IMR-90 (cell line): Measurements from ENCODE around the gene USP20.

Source experiments
- BHLHE40 ChIP-seq: fragments of 150-350 bp; IDR thresholded peaks from 2 replicates; pipeline ENCODE4 v1.6.1; 2016; ENCODE audit warnings: mild to moderate bottlenecking, low read depth, low read length
- CEBPB ChIP-seq: IDR thresholded peaks from 2 replicates; pipeline ENCODE4 v1.6.1; 2012; ENCODE audit warnings: low read depth, low read length, improper control_type of control experiment
- CTCF ChIP-seq: conservative IDR thresholded peaks from 2 replicates; pipeline ENCODE4 v1.5.1; 2012; ENCODE audit warnings: mild to moderate bottlenecking, low read depth, low read length, improper control_type of control experiment
- MAZ ChIP-seq: IDR thresholded peaks from 2 replicates; pipeline ENCODE4 v1.6.1; 2012; ENCODE audit warnings: low read depth, mild to moderate bottlenecking, low read length, improper control_type of control experiment, moderate library complexity, borderline replicate concordance
- MXI1 ChIP-seq: IDR thresholded peaks from 2 replicates; pipeline ENCODE4 v1.6.1; 2012; ENCODE audit warnings: low read depth, mild to moderate bottlenecking, low read length, moderate library complexity, borderline replicate concordance
- NFE2L2 ChIP-seq: fragments of 150-350 bp; IDR thresholded peaks from 2 replicates; pipeline ENCODE4 v1.6.1; 2016; ENCODE audit warnings: low read depth, mild to moderate bottlenecking, low read length
- POLR2A ChIP-seq: IDR thresholded peaks from 2 replicates; pipeline ENCODE4 v1.6.1; 2012; ENCODE audit warnings: mild to moderate bottlenecking, low read depth, low read length
- RAD21 ChIP-seq: IDR thresholded peaks from 2 replicates; pipeline ENCODE4 v1.6.1; 2012; ENCODE audit warnings: low read length, improper control_type of control experiment
- RCOR1 ChIP-seq: IDR thresholded peaks from 2 replicates; pipeline ENCODE4 v1.6.1; 2012; ENCODE audit warnings: mild to moderate bottlenecking, low read length, improper control_type of control experiment; ENCODE audit not compliant: insufficient replicate concordance
- SMC3 ChIP-seq: fragments of 150-350 bp; IDR thresholded peaks from 2 replicates; pipeline ENCODE4 v1.6.1; 2016; ENCODE audit warnings: low read depth, mild to moderate bottlenecking, antibody characterized with exemption, low read length, moderate library complexity

GRCh38 chr9:129894120-129894823, 59.0 kb downstream of the USP20 start:
- TF ChIP-seq BHLHE40 (no peak), MXI1 (no peak), CTCF (no peak), POLR2A (no peak), RCOR1 (no peak), SMC3 (no peak), NFE2L2 (no peak), MAZ (no peak), RAD21 (no peak), CEBPB (no peak)
